Embryonic facial prominence (tissue), 1 donor: Measurements from ENCODE around the gene PTEN.
"Not testable (repeated sequence)": the region's sequence is repeated elsewhere in the genome, so short reads cannot be mapped to it uniquely, and the experiment has no call there.

Experiments
- DNase-seq: peaks from one replicate; pipeline ENCODE4 v3.0.0-alpha.2; 2016; ENCODE audit errors: extremely low spot score

Gene PTEN

DNA sequence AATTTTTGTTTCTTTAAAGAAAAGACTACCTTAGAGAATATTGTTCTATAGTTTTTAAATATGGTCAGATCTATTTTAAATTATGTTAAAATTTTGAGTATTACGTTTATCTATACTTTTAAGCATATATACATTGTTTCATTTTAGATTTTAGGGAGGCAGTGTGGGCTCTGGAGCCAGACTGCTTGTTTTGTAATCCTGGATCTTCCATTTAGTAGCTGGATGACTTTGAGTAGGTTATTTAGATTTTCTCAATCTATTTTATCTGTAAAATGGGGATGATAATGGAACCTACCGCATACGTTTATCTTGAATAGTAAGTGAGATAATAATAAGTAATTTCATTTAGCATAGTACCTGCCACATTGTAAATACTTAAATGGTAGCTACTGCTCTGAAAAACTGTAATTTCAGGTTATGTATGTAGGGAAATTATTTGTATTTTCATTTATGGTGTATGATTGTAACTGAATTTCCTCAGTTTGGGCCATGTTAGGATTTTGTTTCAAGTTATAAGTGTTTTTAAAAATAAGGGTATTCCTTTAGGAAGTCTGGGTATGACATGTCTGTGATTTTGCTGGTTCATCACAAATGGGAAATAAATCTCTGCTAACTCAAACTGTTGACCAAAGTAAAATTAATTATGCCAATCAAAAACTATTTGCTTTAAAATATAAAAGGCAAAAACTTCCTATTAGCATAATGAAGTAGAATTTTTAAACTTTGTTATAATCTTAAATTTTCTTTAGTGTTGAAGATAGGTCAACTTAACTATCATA lies 6.5 kb downstream of the PTEN start:
- no peak for DNase-seq

- DNase-seq: no peak
Observed at GRCh38 chr10:87872828-87873227, 9.4 kb downstream of the PTEN start.

- DNase-seq: no peak
Observed at GRCh38 chr10:87873656-87874055, 10.2 kb downstream of the PTEN start.

DNA sequence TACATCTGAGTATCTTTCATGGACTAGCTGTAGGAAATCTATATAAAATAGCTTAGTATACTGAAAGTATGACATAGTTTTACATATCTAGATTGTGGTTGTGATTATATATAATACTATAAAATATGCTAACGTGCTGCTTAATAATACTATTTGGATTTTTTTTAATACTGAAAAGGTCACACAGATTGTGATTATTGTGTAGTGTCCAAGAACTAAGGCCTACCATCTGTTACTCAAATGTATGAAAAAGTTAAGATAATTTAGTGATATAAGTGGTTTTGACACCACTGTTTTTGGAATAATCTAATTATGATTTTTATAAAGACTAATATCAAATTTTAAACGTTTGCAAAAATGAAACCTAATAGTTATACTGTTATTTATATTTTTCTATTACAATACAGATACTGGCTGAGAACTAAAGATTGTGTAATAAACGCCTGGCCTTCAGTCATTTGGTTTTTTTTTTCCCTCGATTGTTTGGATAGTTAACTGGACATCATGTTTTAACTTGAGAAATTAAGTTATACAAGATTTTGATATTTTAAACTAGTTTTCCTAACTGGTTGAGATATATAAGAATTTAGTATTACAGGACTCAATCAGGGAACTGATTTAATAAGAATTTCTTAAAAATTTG lies 12.6 kb downstream of the PTEN start:
- no peak for DNase-seq

GRCh38 chr10:87878664-87879459 lies 15.4 kb downstream of the PTEN start:
- no peak for DNase-seq

DNA sequence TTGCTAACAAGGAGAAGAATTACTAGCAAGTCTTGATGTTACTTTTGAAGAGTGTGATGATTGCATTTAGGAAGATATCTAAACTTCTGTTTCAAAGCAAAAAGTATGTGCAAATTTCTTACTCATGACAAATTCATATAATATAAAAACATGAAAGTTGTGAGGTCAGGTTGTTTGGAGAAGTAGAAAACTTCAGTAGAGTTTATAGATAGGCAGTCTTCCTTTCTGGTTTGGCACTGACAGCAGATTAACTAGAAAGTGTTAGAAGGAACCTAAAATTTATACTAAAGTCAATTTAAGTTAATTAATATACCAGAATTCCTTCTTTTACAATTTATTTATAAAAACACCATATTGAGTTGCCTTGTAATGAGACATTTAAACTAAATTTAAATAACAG lies 16.9 kb downstream of the PTEN start:
- DNase-seq: no peak

- DNase-seq: not testable (repeated sequence)
Observed at GRCh38 chr10:87881373-87882059, 18.1 kb downstream of the PTEN start.

DNA sequence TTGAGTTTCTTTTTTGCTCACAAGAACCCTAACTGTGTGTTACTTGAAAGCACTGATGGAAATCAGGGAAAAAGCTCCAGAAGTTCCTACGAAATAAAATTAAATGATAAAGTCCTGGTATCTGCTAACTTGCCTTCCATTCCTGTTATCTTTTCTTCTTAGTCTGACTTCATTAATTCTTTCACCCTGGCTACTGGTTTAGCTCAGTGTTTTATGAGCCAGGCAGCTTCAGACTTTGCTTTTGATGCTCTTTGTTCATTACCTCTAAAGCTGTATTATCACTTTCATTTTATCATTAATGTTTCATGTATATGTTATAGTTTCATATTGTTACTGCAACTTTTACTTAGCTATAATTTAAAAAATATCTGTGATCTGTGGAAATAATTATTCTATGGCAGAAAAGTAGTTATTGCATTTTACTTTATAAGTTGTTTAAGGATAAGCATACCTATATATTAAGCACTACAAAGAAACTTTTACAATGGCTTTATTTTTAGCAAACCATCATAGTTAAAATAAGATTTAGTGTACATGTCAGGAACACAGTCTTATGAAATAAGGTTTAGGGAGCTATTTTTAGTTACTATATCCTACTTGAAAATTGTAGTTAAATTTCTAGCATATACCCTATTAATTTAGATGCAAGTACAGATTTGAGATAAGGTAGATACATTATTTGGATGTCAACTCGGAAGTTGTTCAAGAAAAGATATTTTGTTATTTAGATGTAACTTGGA lies 19.3 kb downstream of the PTEN start:
- no peak for DNase-seq

DNA sequence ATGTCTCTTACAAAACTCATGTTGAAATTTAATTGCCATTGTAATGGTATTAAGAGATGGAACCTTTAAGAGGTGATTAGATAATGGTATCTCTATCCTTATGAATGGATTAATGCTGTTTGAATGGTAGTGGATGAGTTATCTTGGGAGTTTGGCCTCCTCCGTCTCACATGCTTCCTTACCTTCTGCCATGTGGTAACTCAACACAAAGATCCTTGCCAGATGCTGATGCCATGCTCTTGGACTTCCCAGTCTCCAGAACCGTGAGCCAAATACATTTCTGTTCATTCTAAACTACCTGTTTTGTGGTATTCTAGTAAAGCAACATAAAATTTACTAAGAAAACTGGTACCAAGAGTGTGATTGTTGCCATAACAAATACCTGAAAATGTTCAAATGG lies 23.2 kb downstream of the PTEN start:
- no peak for DNase-seq

DNA sequence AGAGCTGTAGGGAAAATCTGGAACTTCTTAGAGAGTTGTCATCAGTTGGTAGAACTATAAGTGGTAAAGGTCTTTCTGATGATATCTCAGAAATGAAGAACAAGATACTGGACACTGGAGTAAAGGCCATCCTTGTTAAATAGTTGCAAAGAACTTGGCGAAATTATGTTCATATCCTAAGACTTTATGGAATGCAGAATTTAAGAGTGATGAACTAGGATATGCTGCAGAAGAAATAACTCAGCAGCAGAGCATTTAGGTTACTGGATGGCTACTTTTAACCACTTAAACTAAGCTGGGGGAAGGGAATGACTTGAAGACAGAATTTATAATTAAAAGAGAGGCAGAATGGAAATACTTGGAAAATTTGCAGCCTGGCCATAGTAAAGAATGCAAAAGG lies 23.7 kb downstream of the PTEN start:
- no peak for DNase-seq

- no peak for DNase-seq
Observed at GRCh38 chr10:87887548-87888289, 24.3 kb downstream of the PTEN start.

GRCh38 chr10:87895430-87895829 lies 32.0 kb downstream of the PTEN start:
- DNase-seq: no peak

GRCh38 chr10:87896216-87896615 lies 32.8 kb downstream of the PTEN start:
- DNase-seq: no peak

GRCh38 chr10:87897957-87898356 lies 34.5 kb downstream of the PTEN start:
- DNase-seq: not testable (repeated sequence)

- DNase-seq: not testable (repeated sequence)
Observed at GRCh38 chr10:87903396-87903795, 40.0 kb downstream of the PTEN start.

DNA sequence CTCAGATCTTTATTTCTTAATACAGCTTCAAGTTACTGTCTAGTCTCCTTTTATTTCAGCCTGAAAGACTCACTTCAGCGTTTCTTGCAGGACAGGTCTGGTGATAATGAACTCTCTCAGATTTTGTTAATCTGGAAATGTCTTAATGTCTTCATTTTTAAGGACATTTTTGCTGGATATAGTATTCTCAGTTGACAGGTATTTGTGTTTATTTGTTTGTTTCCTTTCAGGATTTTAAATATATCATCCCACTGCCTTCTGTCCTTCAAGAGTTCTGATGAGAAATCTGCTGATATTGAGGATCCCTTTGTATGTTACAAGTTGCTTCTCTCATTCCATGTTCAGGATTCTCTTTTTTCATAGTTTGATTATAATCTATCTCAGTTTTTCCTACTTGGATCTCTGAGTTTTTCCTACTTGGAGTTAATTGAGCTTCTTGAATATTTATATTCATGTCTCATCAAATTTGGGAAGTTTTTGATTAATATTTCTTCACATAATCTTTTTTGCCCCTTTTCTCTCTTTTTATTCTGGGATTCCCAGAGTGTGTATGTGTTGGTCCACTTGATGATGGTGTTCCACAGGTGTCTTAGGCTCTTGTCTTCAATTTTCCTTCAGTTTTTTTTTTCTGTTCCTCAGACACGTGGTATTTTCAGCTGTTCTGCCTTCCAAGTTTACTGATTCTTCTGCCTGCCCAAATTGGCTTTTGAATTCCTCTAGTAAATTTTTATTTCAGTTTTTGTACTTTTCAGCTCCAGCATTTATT lies 49.9 kb downstream of the PTEN start:
- no peak for DNase-seq

DNA sequence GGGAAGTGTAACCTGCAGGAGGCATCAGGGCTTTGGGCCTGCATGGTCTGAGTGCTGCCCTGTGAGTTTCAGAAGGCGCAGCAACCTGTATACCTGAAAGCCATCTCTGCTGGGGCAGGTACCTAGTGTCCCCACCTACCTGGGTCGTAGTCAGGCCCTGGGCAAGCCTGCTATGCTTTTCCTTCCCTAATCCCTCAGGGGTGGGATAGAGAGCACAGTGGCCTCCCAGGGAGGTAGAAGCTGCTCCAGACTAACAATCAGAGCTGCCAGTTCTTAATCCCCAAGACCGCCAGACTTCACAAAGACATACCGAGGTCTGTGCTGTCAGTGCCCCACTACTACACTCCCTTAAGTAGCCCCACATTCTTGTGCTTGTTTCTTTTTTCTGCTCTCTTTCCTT lies 52.0 kb downstream of the PTEN start:
- no peak for DNase-seq

DNA sequence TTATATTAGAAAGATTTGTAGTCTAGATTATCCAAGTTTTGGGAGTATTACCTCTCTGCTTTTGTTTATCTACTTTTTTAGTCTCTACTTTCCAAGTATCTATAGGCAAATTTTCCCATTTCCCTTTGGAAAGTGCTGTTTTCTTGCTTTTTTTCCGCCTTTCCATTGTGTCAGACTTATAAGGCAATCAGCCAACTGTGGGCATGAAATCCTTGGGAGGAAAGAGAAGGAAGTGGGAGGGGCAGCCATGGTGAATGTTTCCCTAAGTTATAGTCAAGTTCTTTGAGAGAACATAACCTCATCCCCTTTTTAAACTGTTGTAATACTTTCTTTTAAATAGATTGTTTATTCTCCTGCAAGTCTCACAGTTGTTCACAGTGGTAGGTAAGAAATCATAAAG lies 52.6 kb downstream of the PTEN start:
- DNase-seq: no peak

DNA sequence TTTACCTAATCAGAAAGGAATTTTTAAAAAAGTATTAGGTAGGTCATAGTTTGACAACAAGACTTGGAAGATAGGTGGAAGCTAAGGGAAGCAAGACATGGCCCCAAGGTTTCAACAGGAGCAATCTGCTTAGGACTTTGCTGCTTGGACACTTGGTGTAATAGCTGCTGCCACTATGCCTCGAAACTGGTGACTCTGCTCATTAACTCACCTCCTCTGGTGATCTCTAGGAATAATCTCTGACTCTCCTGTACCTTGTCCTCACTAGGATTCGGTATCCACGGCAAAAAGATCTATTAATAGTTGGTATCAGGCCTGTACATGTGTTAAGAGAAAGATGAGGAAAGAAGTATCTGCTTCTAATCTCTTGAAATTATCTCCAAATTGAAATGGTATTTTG lies 53.1 kb downstream of the PTEN start:
- no peak for DNase-seq
